IMR-90 (cell line): Measurements from ENCODE around the gene BRME1. TPM values are rescaled to one million over a fixed set of nuclear protein-coding genes. Genes with fewer than 3 reads are reported as not detected.

ENCODE experiments used
- ATAC-seq: fragments of 200-7000 bp; cut with Tn5 transposase; 2 replicates; pipeline ENCODE4 v1.9.1; 2020; ENCODE audit warnings: low read depth, mild to moderate bottlenecking, moderate library complexity
- BruUV-seq: library from RNA; stranded (reverse); fragments of 400-500 nt; replicated peaks from 2 replicates; lab custom pipeline; 2021; lab: Mats Ljungman, UMichigan
- CTCF ChIA-PET: fragments of 300-600 bp; formaldehyde crosslinking; extraction: SDS; loops from one replicate; lab custom pipeline; 2021; ENCODE audit warnings: antibody characterized with exemption; lab: Yijun Ruan, JAX
- POLR2A ChIA-PET: fragments of 300-600 bp; sonication (Branson Sonifier 250); formaldehyde crosslinking; loops from one replicate; lab custom pipeline; 2022; ENCODE audit warnings: antibody characterized with exemption; ENCODE audit not compliant: unreplicated experiment; lab: Charles Lee
- DNase-seq: peaks from one replicate; pipeline ENCODE4 v3.0.0; 2013
- H2AFZ ChIP-seq: replicated peaks from 2 replicates; pipeline ENCODE3; 2013; ENCODE audit warnings: low read length, mild to moderate bottlenecking; ENCODE audit not compliant: poor library complexity
- H2AK5ac ChIP-seq: 2 replicates; pipeline ENCODE4 v1.6.1; 2013; ENCODE audit warnings: low read depth, low read length, inconsistent platforms
- H2AK9ac ChIP-seq: replicated peaks from 2 replicates; pipeline ENCODE3; 2013; ENCODE audit warnings: mild to moderate bottlenecking, low read depth, low read length, moderate library complexity; ENCODE audit not compliant: poor library complexity
- H2BK120ac ChIP-seq: 2 replicates; pipeline ENCODE4 v1.6.1; 2013; ENCODE audit warnings: low read depth, low read length, inconsistent platforms
- H2BK15ac ChIP-seq: 3 replicates; pipeline ENCODE4 v1.6.1; 2013; ENCODE audit warnings: low read depth, low read length, inconsistent platforms
- H2BK20ac ChIP-seq: 2 replicates; pipeline ENCODE4 v1.6.1; 2013; ENCODE audit warnings: low read depth, mild to moderate bottlenecking, inconsistent platforms, low read length, moderate library complexity
- H2BK5ac ChIP-seq: 2 replicates; pipeline ENCODE4 v1.6.1; 2013; ENCODE audit warnings: mild to moderate bottlenecking, low read depth, low read length, inconsistent platforms; ENCODE audit not compliant: poor library complexity, severe bottlenecking
- H3K14ac ChIP-seq: replicated peaks from 2 replicates; pipeline ENCODE4 v1.6.1; 2013; ENCODE audit warnings: low read depth, low read length, inconsistent platforms
- H3K18ac ChIP-seq: 2 replicates; pipeline ENCODE4 v1.6.1; 2013; ENCODE audit warnings: low read depth, low read length, control low read depth
- H3K23ac ChIP-seq: 2 replicates; pipeline ENCODE4 v1.6.1; 2013; ENCODE audit warnings: low read depth, low read length, inconsistent platforms
- H3K27ac ChIP-seq: 2 replicates; pipeline ENCODE4 v1.5.1; 2013; ENCODE audit warnings: mild to moderate bottlenecking, control low read depth, low read length; ENCODE audit not compliant: insufficient read depth
- H3K27me3 ChIP-seq: 2 replicates; pipeline ENCODE4 v1.6.1; 2013; ENCODE audit warnings: low read length; ENCODE audit not compliant: control insufficient read depth, insufficient read depth
- H3K36me3 ChIP-seq: 2 replicates; pipeline ENCODE4 v1.6.1; 2013; ENCODE audit warnings: low read length, mixed read lengths; ENCODE audit not compliant: control insufficient read depth, insufficient read depth
- H3K4ac ChIP-seq: 2 replicates; pipeline ENCODE4 v1.6.1; 2013; ENCODE audit warnings: low read depth, low read length, inconsistent platforms
- H3K4me1 ChIP-seq: 2 replicates; pipeline ENCODE4 v1.6.1; 2013; ENCODE audit warnings: low read length, mixed read lengths; ENCODE audit not compliant: control insufficient read depth, insufficient read depth
- H3K4me2 ChIP-seq: 2 replicates; pipeline ENCODE4 v1.6.1; 2013; ENCODE audit warnings: low read depth, mild to moderate bottlenecking, control low read depth, low read length, moderate library complexity
- H3K4me3 ChIP-seq: 2 replicates; pipeline ENCODE4 v1.5.1; 2013; ENCODE audit warnings: low read depth, mild to moderate bottlenecking, control low read depth, low read length, moderate library complexity; ENCODE audit not compliant: insufficient read depth
- H3K56ac ChIP-seq: 2 replicates; pipeline ENCODE4 v1.6.1; 2013; ENCODE audit warnings: low read length, inconsistent platforms; ENCODE audit not compliant: insufficient read depth; ENCODE audit errors: extremely low read depth
- H3K79me1 ChIP-seq, 2 experiments: 2 replicates each; pipeline ENCODE4 v1.6.1; 2013; ENCODE audit warnings: low read length in 2 of 2, inconsistent platforms in 1 of 2, low read depth in 1 of 2
- H3K9ac ChIP-seq: 2 replicates; pipeline ENCODE4 v1.6.1; 2013; ENCODE audit warnings: low read depth, low read length, control low read depth
- H3K9me1 ChIP-seq: 2 replicates; pipeline ENCODE4 v1.6.1; 2013; ENCODE audit warnings: low read length, inconsistent platforms; ENCODE audit not compliant: insufficient read depth
- H3K9me3 ChIP-seq: 2 replicates; pipeline ENCODE4 v1.6.1; 2013; ENCODE audit warnings: low read length; ENCODE audit not compliant: control insufficient read depth, insufficient read depth
- H4K20me1 ChIP-seq: 2 replicates; pipeline ENCODE4 v1.6.1; 2013; ENCODE audit warnings: low read length, inconsistent platforms; ENCODE audit not compliant: insufficient read depth
- H4K5ac ChIP-seq: 2 replicates; pipeline ENCODE4 v1.6.1; 2013; ENCODE audit warnings: mild to moderate bottlenecking, low read depth, low read length, control low read depth
- H4K8ac ChIP-seq, 2 experiments: 2 replicates each; pipeline ENCODE4 v1.6.1; 2013; ENCODE audit warnings: low read depth in 2 of 2, low read length in 2 of 2, control low read depth in 1 of 2, inconsistent platforms in 1 of 2
- H4K91ac ChIP-seq: 2 replicates; pipeline ENCODE4 v1.6.1; 2013; ENCODE audit warnings: low read depth, low read length, inconsistent platforms; ENCODE audit not compliant: insufficient read depth
- BHLHE40 ChIP-seq: fragments of 150-350 bp; IDR thresholded peaks from 2 replicates; pipeline ENCODE4 v1.6.1; 2016; ENCODE audit warnings: mild to moderate bottlenecking, low read depth, low read length
- CEBPB ChIP-seq: IDR thresholded peaks from 2 replicates; pipeline ENCODE4 v1.6.1; 2012; ENCODE audit warnings: low read depth, low read length, improper control_type of control experiment
- CHD1 ChIP-seq: IDR thresholded peaks from 2 replicates; pipeline ENCODE4 v1.6.1; 2012; ENCODE audit warnings: low read depth, low read length, improper control_type of control experiment
- FOS ChIP-seq: fragments of 150-350 bp; IDR thresholded peaks from 2 replicates; pipeline ENCODE4 v1.6.1; 2016; ENCODE audit warnings: low read depth, low read length
- MXI1 ChIP-seq: IDR thresholded peaks from 2 replicates; pipeline ENCODE4 v1.6.1; 2012; ENCODE audit warnings: low read depth, mild to moderate bottlenecking, low read length, moderate library complexity, borderline replicate concordance
- NFE2L2 ChIP-seq: fragments of 150-350 bp; IDR thresholded peaks from 2 replicates; pipeline ENCODE4 v1.6.1; 2016; ENCODE audit warnings: low read depth, mild to moderate bottlenecking, low read length
- POLR2A ChIP-seq: IDR thresholded peaks from 2 replicates; pipeline ENCODE4 v1.6.1; 2012; ENCODE audit warnings: mild to moderate bottlenecking, low read depth, low read length
- SMC3 ChIP-seq: fragments of 150-350 bp; IDR thresholded peaks from 2 replicates; pipeline ENCODE4 v1.6.1; 2016; ENCODE audit warnings: low read depth, mild to moderate bottlenecking, antibody characterized with exemption, low read length, moderate library complexity
- WGBS, 2 experiments: methylation state at CpG; one replicate each; pipeline versions ENCODE4 v1.1.5 to v1.1.7; 2013; ENCODE audit warnings: missing lambda C conversion rate in 2 of 2; ENCODE audit not compliant: insufficient read length in 1 of 2; ENCODE audit errors: extremely low coverage in 2 of 2; 5-methylcytosine and 5-hydroxymethylcytosine counted together
- dilution Hi-C: fragments of 300-500 bp; cut with HindIII; formaldehyde crosslinking; loops from one replicate; pipeline ENCODE4 v1.14.3; 2018; ENCODE audit warnings: low sequenced_read_pairs; ENCODE audit not compliant: unreplicated experiment
- in situ Hi-C: fragments of 300-500 bp; cut with MboI; formaldehyde crosslinking; loops from 3 replicates; pipeline ENCODE4 v1.14.3; 2019; ENCODE audit warnings: low sequenced_read_pairs, inconsistent platforms, mixed read lengths
- intact Hi-C: fragments of 100-400 bp; cut with micrococcal nuclease; formaldehyde crosslinking; loops from 2 replicates; pipeline ENCODE4 v1.10.0; 2022
- polyA plus RNA-seq, 3 experiments: library from polyadenylated mRNA; depleted of rRNA; stranded (reverse); fragments of >200 nt; gene quantifications; 2 replicates each; pipeline ENCODE4 v1.2.3, GENCODE V29; 2012; ENCODE audit warnings: low replicate concordance in 1 of 3
- total RNA-seq: library from RNA; depleted of rRNA; stranded (reverse); fragments of >200 nt; gene quantifications from 2 replicates; pipeline ENCODE4 v1.2.3, GENCODE V29; 2012

BRME1 gene
- total and polyA plus RNA-seq, 2 of the 4 experiments (the other 2 are of a cell fraction) = 0.18 to 0.38 TPM

GRCh38 chr19:13951043-13951442 lies 45.1 kb upstream of the BRME1 start:
- Histone ChIP-seq H2BK15ac (no peak overlapping the region), H3K9ac (no peak overlapping the region), H2BK5ac (no peak overlapping the region), H4K91ac (no peak overlapping the region), H2AK5ac (no peak overlapping the region), H2AFZ (no peak overlapping the region), H2AK9ac (no peak overlapping the region), H3K36me3 (peaks cover 10% of the 10 kb centered on the region; the same call in 1 of the 2 replicates), H4K8ac (no peak overlapping the region), H3K56ac (no peak overlapping the region), H2BK120ac (no peak overlapping the region), H4K5ac (no peak overlapping the region), H3K79me1 (peaks cover 13 to 31% of the 10 kb centered on the region in 2 experiments), H3K23ac (no peak overlapping the region), H3K18ac (no peak overlapping the region), H3K14ac (no peak overlapping the region), H3K9me3 (no peaks in the 10 kb centered on the region), H3K27ac (no peak overlapping the region), H3K4me2 (no peak overlapping the region), H2BK20ac (no peak overlapping the region), H3K9me1 (0 out of 2 replicates have a peak, but pooled peaks cover 4% of the 10 kb centered on the region), H3K27me3 (no peaks in the 10 kb centered on the region), H3K4me3 (no peak overlapping the region), H4K20me1 (peaks cover 12% of the 10 kb centered on the region), H3K4me1 (peaks cover 3% of the 10 kb centered on the region; the same call in 1 of the 2 replicates), H3K4ac (no peak overlapping the region)
- TF ChIP-seq MXI1 (no peak), BHLHE40 (no peak), FOS (no peak), CHD1 (no peak), CEBPB (no peak), NFE2L2 (no peak), SMC3 (no peak), POLR2A (no peak)
- no peak for ATAC-seq
- in situ Hi-C loops (no loop called here), intact Hi-C loops (no loop called here), dilution Hi-C loops (no loop called here)
- ChIA-PET CTCF (no interaction called here), POLR2A (no interaction called here)
- DNase-seq = no peak
- no TSS peak for BruUV-seq
- WGBS, 2 experiments = no CpG with 5 or more reads among the region's 2 CpGs
